Effector memory CD8-positive, alpha-beta T cell (primary cell): ENCODE measurements around the gene TRPC4AP.

Experiments
- ATAC-seq: fragments of 150-1000 bp; cut with Tn5 transposase; replicated peaks from 2 replicates; pipeline ENCODE4 v1.10.0; 2021; ENCODE audit warnings: mild to moderate bottlenecking, moderate library complexity
- DNase-seq, 3 experiments: peaks; one replicate each; pipeline ENCODE4 v3.0.0; 2021
- H3K27ac Mint-ChIP-seq, 2 donors: one replicate each; pipeline ENCODE4 v1.8.0; 2022; ENCODE audit warnings: mild to moderate bottlenecking in 2 of 2, mixed read lengths in 2 of 2, moderate library complexity in 2 of 2
- H3K27me3 Mint-ChIP-seq, 2 donors: one replicate each; pipeline ENCODE4 v1.8.0; 2022; ENCODE audit warnings: mixed read lengths in 2 of 2
- H3K36me3 Mint-ChIP-seq: one replicate; pipeline ENCODE4 v1.8.0; 2022; ENCODE audit warnings: mild to moderate bottlenecking, moderate library complexity, mixed read lengths; ENCODE audit not compliant: insufficient read depth
- H3K4me1 Mint-ChIP-seq, 2 donors: one replicate each; pipeline ENCODE4 v1.8.0; 2022; ENCODE audit warnings: low read depth in 2 of 2, mixed read lengths in 2 of 2
- H3K4me3 Mint-ChIP-seq, 2 donors: one replicate each; pipeline ENCODE4 v1.8.0; 2022; ENCODE audit warnings: mild to moderate bottlenecking in 2 of 2, mixed read lengths in 2 of 2, moderate library complexity in 2 of 2
- H3K9me3 Mint-ChIP-seq, 2 donors: one replicate each; pipeline ENCODE4 v1.8.0; 2022; ENCODE audit warnings: mixed read lengths in 2 of 2

The TRPC4AP gene

GRCh38 chr20:35039146-35039545, 53.5 kb downstream of the TRPC4AP start:
- Mint-ChIP-seq H3K36me3 (peaks cover 36% of the 10 kb centered on the region), H3K27ac (peak overlapping the region in 1 of 2 donors; percentile 64), H3K4me1 (peaks cover 4 to 6% of the 10 kb centered on the region in 2 donors), H3K4me3 (no peak overlapping the region), H3K27me3 (no peaks in the 10 kb centered on the region), H3K9me3 (no peaks in the 10 kb centered on the region)
- ATAC-seq = no peak
- DNase-seq = no peak

DNA sequence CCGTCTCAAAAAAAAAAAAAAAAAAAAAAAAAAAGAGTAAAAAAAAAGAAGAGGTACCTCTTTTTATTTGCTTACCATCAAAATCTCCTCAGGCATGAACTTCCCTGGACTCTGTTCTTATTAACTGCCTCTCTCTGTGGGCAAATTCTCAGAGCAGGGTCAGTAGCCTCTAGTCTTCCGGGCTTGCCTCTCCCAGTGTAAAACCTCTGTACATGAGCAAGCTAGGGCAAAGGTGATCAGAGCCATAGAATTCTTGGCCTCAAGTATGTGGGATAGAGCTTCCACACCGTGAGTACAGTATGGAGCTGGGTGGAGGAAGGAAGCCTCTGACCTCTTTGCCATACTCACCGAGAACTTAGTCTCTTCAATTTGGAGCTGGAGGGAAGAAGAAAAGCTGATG, 58.5 kb downstream of the TRPC4AP start:
- Mint-ChIP-seq H3K36me3 (peaks cover 67% of the 10 kb centered on the region), H3K27ac (peak overlapping the region in 1 of 2 donors; percentile 31), H3K4me3 (no peak overlapping the region), H3K4me1 (peaks cover 0 to 5% of the 10 kb centered on the region in 2 donors), H3K9me3 (no peaks in the 10 kb centered on the region), H3K27me3 (no peaks in the 10 kb centered on the region)
- no peak for ATAC-seq
- DNase-seq = no peak

- Mint-ChIP-seq H3K4me3 (no peak overlapping the region), H3K36me3 (peaks cover 76% of the 10 kb centered on the region), H3K27me3 (no peaks in the 10 kb centered on the region), H3K4me1 (peaks cover 0 to 4% of the 10 kb centered on the region in 2 donors), H3K27ac (no peak overlapping the region), H3K9me3 (no peaks in the 10 kb centered on the region)
- DNase-seq (no peak), ATAC-seq (no peak)
These were observed 62.5 kb downstream of the TRPC4AP start for GRCh38 chr20:35030136-35030535.

- Mint-ChIP-seq H3K4me3 (no peak overlapping the region), H3K27me3 (no peaks in the 10 kb centered on the region), H3K27ac (peak overlapping the region in 1 of 2 donors; percentile 68), H3K4me1 (peaks cover 0 to 7% of the 10 kb centered on the region in 2 donors), H3K9me3 (no peaks in the 10 kb centered on the region), H3K36me3 (peaks cover 60% of the 10 kb centered on the region)
- ATAC-seq (no peak), DNase-seq (no peak)
These were observed 65.3 kb downstream of the TRPC4AP start for GRCh38 chr20:35027301-35027700.

GRCh38 chr20:35025116-35025515, 67.5 kb downstream of the TRPC4AP start:
- no peaks in the 10 kb centered on the region for H3K27me3 Mint-ChIP-seq
- no peak for DNase-seq
- H3K36me3 Mint-ChIP-seq = peaks cover 51% of the 10 kb centered on the region
- peaks cover 0 to 10% of the 10 kb centered on the region in 2 donors for H3K4me1 Mint-ChIP-seq
- peak overlapping the region in 1 of 2 donors; percentile 76 for H3K27ac Mint-ChIP-seq
- no peak overlapping the region for H3K4me3 Mint-ChIP-seq
- H3K9me3 Mint-ChIP-seq = no peaks in the 10 kb centered on the region
- no peak for ATAC-seq

DNA sequence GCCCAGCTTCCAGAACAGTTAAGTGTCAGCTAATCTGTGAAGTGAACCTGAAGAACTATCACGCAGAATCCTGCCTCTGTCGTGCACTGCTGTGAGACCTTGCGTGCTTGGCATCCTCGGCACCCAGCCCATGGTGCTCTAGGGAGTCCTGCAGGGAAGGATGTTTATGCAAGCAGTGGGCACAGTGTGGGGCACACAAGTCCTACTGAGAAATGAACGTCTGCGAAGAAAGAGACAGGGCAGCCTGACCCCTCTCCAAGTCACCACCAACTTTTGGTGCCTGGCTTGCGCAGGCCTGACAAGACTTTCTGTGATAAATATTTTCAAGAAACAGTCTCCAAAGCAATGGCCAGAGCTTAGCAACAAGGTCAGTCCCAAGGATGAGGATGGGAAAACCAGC, 69.0 kb downstream of the TRPC4AP start:
- no peak overlapping the region for H3K4me3 Mint-ChIP-seq
- ATAC-seq = no peak
- peak overlapping the region in 1 of 2 donors; percentile 17 for H3K27ac Mint-ChIP-seq
- no peaks in the 10 kb centered on the region for H3K9me3 Mint-ChIP-seq
- H3K36me3 Mint-ChIP-seq = peaks cover 42% of the 10 kb centered on the region
- DNase-seq = no peak
- no peaks in the 10 kb centered on the region for H3K27me3 Mint-ChIP-seq
- H3K4me1 Mint-ChIP-seq = peaks cover 0 to 14% of the 10 kb centered on the region in 2 donors

DNA sequence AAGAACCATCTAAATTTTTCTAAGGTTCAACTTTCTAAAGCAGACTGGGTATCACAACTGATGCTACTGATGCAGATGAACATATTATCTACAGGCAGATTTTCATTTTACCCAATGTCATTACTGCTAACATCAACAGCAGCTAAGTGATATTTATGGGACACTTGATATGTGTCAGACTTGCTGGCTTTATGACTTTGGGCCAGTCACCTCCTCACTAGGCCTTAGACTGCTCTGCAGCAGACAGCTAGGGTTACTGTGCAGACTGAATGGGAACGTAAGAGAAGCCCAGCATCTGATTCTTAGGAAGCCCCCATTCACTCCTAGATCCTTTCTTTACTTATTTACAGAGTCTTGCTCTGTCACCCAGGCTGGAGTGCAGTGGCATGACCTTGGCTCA, 70.8 kb downstream of the TRPC4AP start:
- Mint-ChIP-seq H3K27me3 (no peaks in the 10 kb centered on the region), H3K4me3 (no peak overlapping the region), H3K9me3 (no peaks in the 10 kb centered on the region), H3K4me1 (peaks cover 0 to 14% of the 10 kb centered on the region in 2 donors), H3K36me3 (peaks cover 41% of the 10 kb centered on the region), H3K27ac (peak overlapping the region; percentile 51 to 71)
- DNase-seq (no peak), ATAC-seq (no peak)

DNA sequence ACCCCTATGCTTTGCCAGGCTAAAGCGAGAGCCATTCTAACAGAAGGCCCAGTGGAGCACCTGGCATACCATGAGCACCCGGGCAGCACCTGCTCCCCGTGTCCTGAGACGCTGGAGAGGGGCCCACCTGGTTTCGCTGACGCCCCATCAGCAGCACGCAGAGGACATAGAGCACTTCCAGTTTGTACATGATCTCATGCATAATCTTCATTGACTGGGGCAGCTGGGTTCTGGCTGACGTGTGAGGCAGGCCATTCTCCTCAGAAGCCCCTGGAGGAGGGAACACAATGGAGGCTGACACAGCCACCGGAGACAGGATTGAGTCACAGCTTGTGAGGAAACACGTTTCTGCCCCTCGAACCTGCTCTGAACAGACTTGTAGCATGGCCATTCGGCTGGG, 71.5 kb downstream of the TRPC4AP start:
- no peak overlapping the region for H3K4me3 Mint-ChIP-seq
- H3K4me1 Mint-ChIP-seq = peaks cover 0 to 14% of the 10 kb centered on the region in 2 donors
- ATAC-seq (no peak), DNase-seq (no peak)
- peak overlapping the region; percentile 51 to 58 for H3K27ac Mint-ChIP-seq
- no peaks in the 10 kb centered on the region for H3K9me3 Mint-ChIP-seq
- no peaks in the 10 kb centered on the region for H3K27me3 Mint-ChIP-seq
- H3K36me3 Mint-ChIP-seq = peaks cover 46% of the 10 kb centered on the region

GRCh38 chr20:35020108-35020928, 72.3 kb downstream of the TRPC4AP start:
- Mint-ChIP-seq H3K36me3 (peaks cover 48% of the 10 kb centered on the region), H3K4me3 (no peak overlapping the region), H3K9me3 (no peaks in the 10 kb centered on the region), H3K27ac (peak overlapping the region; percentile 18 to 58), H3K4me1 (peaks cover 0 to 14% of the 10 kb centered on the region in 2 donors), H3K27me3 (no peaks in the 10 kb centered on the region)
- no peak for ATAC-seq
- no peak for DNase-seq

DNA sequence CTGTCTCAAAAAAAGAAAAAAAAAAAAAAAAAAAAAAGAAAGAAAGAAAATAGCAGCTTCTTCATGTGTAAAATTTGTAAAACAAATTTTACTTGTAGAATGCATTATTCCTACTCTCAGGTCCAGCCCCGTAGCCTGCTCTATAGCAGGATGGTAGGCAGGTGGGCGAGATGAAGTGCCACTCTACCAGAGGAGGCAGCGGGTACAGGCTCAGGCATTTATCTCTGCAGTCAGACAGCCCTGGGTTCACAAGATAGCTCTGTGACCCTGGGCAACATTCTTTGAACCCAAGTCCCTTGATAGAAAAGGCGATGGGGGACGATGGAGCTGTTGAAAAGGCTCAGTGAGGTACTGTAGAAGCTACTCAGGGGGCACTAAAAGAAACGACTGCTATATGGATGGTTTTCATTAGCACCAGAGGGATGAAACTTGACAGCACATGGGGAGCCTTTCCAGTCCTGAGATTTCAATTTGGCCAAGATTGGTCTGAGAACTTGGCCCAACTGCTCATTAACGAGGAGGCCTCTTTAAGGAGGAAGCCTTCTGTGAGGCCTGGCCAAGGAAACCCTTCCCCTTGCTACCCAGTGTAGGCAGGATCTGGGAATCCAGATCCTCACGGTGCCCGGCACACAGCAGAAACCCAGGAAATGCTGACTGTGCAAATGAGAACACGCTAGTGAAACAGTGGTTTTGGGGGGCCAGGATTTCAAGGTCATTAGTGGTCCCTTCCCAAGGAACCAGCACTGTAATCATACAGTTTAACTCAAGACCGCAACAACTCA, 73.8 kb downstream of the TRPC4AP start:
- ATAC-seq (no peak), DNase-seq (no peak)
- H3K36me3 Mint-ChIP-seq = peaks cover 54% of the 10 kb centered on the region
- H3K27ac Mint-ChIP-seq = peak overlapping the region in 1 of 2 donors; percentile 2
- H3K4me3 Mint-ChIP-seq = no peak overlapping the region
- H3K27me3 Mint-ChIP-seq = no peaks in the 10 kb centered on the region
- H3K9me3 Mint-ChIP-seq = no peaks in the 10 kb centered on the region
- peaks cover 0 to 14% of the 10 kb centered on the region in 2 donors for H3K4me1 Mint-ChIP-seq

DNA sequence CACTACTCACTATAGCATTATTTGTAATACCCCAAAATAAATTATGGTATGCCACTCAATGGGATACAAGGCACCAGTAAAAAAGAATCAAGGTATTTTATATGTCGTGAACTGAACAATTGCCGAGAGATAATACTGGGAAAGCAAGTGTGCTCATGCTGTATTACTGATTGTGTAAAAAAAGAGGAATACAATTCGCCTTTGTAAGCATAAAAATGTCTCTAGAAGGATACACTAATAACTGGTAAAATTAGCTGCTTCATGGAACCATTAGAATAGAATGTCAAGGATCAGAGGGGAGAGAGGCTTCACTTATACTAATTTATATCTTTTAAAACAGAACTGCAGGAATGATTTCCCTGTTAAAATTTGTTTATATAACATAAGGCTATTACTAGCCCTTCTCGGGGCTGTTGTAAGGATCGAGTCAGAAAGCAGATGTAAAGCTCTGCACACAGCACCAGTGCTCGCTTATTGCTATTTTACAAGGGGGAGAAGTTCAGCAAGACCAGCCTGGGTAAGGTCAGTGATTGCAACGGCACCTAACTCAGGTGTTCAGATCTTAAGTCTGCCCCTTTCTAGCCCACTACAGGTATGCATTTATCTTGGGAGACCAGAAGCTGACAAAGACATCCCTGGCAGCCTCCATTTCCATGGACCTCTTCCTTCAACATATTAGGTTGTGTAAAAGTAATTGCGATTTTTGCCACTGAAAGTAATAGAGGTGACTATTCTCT, 75.3 kb downstream of the TRPC4AP start:
- ATAC-seq (no peak), DNase-seq (no peak)
- Mint-ChIP-seq H3K27me3 (no peaks in the 10 kb centered on the region), H3K36me3 (peaks cover 62% of the 10 kb centered on the region), H3K27ac (peak overlapping the region; percentile 23 to 44), H3K4me3 (no peak overlapping the region), H3K4me1 (peaks cover 0 to 11% of the 10 kb centered on the region in 2 donors), H3K9me3 (no peaks in the 10 kb centered on the region)

DNA sequence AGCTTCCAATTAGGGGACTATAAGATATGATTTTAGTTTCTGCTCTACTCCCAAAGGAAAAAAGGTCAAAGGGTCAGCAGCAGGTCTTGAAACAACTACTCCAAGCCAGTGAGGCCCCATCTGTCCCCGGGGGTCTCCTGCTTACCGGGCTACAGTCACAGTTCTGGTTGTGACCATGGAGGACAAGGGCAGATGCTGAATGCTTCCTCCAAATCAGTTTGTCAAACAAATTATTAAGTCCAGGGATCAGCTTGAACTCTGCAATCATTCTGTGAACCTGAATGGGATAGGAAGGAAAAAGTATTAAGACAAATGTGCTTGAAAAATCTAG, 76.8 kb downstream of the TRPC4AP start:
- Mint-ChIP-seq H3K27ac (no peak overlapping the region), H3K9me3 (no peaks in the 10 kb centered on the region), H3K36me3 (peaks cover 64% of the 10 kb centered on the region), H3K27me3 (no peaks in the 10 kb centered on the region), H3K4me3 (no peak overlapping the region), H3K4me1 (peaks cover 2 to 11% of the 10 kb centered on the region in 2 donors)
- no peak for DNase-seq
- ATAC-seq = no peak

DNA sequence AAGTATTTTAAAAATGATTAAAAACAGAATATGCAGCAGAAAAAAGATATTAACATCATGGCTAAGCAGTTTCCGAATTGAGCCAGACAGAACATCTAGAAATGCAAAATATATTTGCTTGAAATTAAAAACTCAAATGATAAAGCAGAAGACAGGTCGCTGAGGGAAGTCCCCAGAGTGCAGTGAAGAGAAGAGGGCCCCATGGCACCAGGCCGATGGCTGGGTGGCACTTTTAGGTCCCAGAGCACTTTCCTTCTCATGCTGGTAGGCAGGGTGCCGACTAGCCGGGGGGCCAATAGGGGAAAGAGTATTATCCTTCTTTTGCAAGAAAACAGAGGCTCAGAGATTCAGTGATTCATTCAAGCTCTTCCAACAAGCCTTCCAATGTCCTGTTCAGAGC, 78.1 kb downstream of the TRPC4AP start:
- peaks cover 0 to 4% of the 10 kb centered on the region in 2 donors for H3K4me1 Mint-ChIP-seq
- no peak for DNase-seq
- H3K9me3 Mint-ChIP-seq = no peaks in the 10 kb centered on the region
- no peak for ATAC-seq
- H3K36me3 Mint-ChIP-seq = peaks cover 66% of the 10 kb centered on the region
- no peak overlapping the region for H3K4me3 Mint-ChIP-seq
- H3K27me3 Mint-ChIP-seq = no peaks in the 10 kb centered on the region
- H3K27ac Mint-ChIP-seq = no peak overlapping the region
